ENCODE data around the gene ZNF396.

ZNF396 gene

GRCh38 chr18:35334212-35334611, 42.9 kb downstream of the ZNF396 start:
- no peak for DNase-seq

GRCh38 chr18:35331367-35332087, 45.6 kb downstream of the ZNF396 start:
- no peak for DNase-seq

GRCh38 chr18:35328868-35329267, 48.3 kb downstream of the ZNF396 start:
- no peak for DNase-seq

- no peak for DNase-seq
Observed at GRCh38 chr18:35326695-35327387, 50.3 kb downstream of the ZNF396 start.

- DNase-seq = no peak
Observed at GRCh38 chr18:35324926-35325655, 52.0 kb downstream of the ZNF396 start.

- no peak for DNase-seq
Observed at GRCh38 chr18:35322486-35323458, 54.4 kb downstream of the ZNF396 start.
